Measurements from ENCODE around the gene PSMA1. TPM values are rescaled to one million over a fixed set of nuclear protein-coding genes. Genes with fewer than 3 reads are reported as not detected.
A peak's percentile ranks its signal among the peaks of the same experiment; 100 is the strongest.

PSMA1 gene
- total and polyA plus RNA-seq, 2 of the 13 experiments (the other 11 are each of a cell fraction or from before 2014, with no cell fraction given): 188 to 229 TPM

GRCh38 chr11:14519597-14519916 lies 629 bp downstream of the PSMA1 start:
- no TSS peak for BruUV-seq (replicated peaks)
- Histone ChIP-seq H3K4me1 (ENCODE audit: insufficient read depth, low read length) (peaks cover 16% of the 10 kb centered on the region), H4K20me1 (ENCODE audit: insufficient read depth, low read length) (no peaks in the 10 kb centered on the region), H3K79me2 (ENCODE audit: insufficient read depth, low read length) (peaks cover 32% of the 10 kb centered on the region), H3K27me3 (ENCODE audit: control insufficient read depth in 1 of 2, insufficient read depth in 2 of 2, low read length in 2 of 2) (no peaks in the 10 kb centered on the region; a peak in 1 of 5 replicates), H3K9me3 (ENCODE audit: low read length) (no peaks in the 10 kb centered on the region), H3K36me3 (replicated peaks in 1 of 2; ENCODE audit: control insufficient read depth in 1 of 2, insufficient read depth in 2 of 2, low read length in 2 of 2) (peaks cover 2 to 22% of the 10 kb centered on the region in 2 experiments; a peak in 4 of 5 replicates), H3K27ac (ENCODE audit: extremely low read length, insufficient read depth, low read length) (peak overlapping the region; percentile 90), H3K4me3 (replicated peaks in 1 of 3; ENCODE audit: insufficient read depth in 1 of 3, low read depth in 2 of 3, low read length in 3 of 3) (peak overlapping the region; percentile 75 to 89 (median 87)), H3K4me2 (ENCODE audit: low read depth, low read length) (peak overlapping the region; percentile 88), H3K9ac (ENCODE audit: insufficient read depth, low read depth, low read length) (peak overlapping the region; percentile 90), H2AFZ (ENCODE audit: low read length) (peak overlapping the region; percentile 4)
- no peak for DNase-seq (ENCODE audit: low spot score)
- intact Hi-C loops (cut with micrococcal nuclease; ENCODE audit: unreplicated experiment) (no loop called here), in situ Hi-C loops (cut with HindIII; ENCODE audit: extremely low pct_ligation_motif_present, low pct_unique_long_range_greater_than_20kb) (no loop called here)
- ChIA-PET CTCF (ENCODE audit: low intra/inter-chr PET ratio, low total read pairs) (no interaction called here), POLR2A (interaction anchor here (1.6 to 1.8 kb wide), 3 partner anchors 19 to 125 kb away, joined by 4 to 17 read pairs (median 7); partner anchors contain the start of genes COPB1 and PDE3B)
- no peak for FAIRE-seq
- WGBS (ENCODE audit: low lambda C conversion rate): under 1% methylated on average over 9 of the region's 10 CpGs
- TF ChIP-seq ZFP36 (IDR thresholded peaks at IDR 0.05; ENCODE audit: borderline replicate concordance, low read depth, low read length, partially characterized antibody) (no peak), BCL6 (CRISPR knock-in tag; IDR thresholded peaks at IDR 0.05) (peak; percentile 88), REST (IDR thresholded peaks at IDR 0.05; ENCODE audit: borderline replicate concordance in 1 of 2, low read depth in 1 of 2, low read length in 2 of 2) (peak in 1 of 2 experiments; percentile 7; a peak in 1 of 4 replicates), MAFG (CRISPR knock-in tag; IDR thresholded peaks at IDR 0.05) (no peak; the same call in 1 of the 2 replicates), SKI (IDR thresholded peaks at IDR 0.05; ENCODE audit: partially characterized antibody) (peak; percentile 22), SAP130 (CRISPR knock-in tag; IDR thresholded peaks at IDR 0.05; ENCODE audit: low read depth) (no peak), ARNTL (CRISPR knock-in tag; IDR thresholded peaks at IDR 0.05) (0 out of 2 replicates have a peak, but pooled peaks have one; percentile 4), ZNF337 (CRISPR knock-in tag; IDR thresholded peaks at IDR 0.05; ENCODE audit: borderline replicate concordance, low read depth) (no peak), PBX3 (CRISPR knock-in tag; IDR thresholded peaks at IDR 0.05; ENCODE audit: borderline replicate concordance) (0 out of 2 replicates have a peak, but pooled peaks have one; percentile 9), MLXIP (CRISPR knock-in tag; IDR thresholded peaks at IDR 0.05; ENCODE audit: borderline replicate concordance) (no peak)
- ATAC-seq: peak; percentile 19; the same call in 2 of the 3 replicates
